Activated CD8-positive, alpha-beta memory T cell treated with anti-CD3 and anti-CD28 coated beads for 48 hours (primary cell): ENCODE data around the gene HCRTR1.
A peak's percentile ranks its signal among the peaks of the same experiment; 100 is the strongest.
"Not testable (repeated sequence)": the region's sequence is repeated elsewhere in the genome, so short reads cannot be mapped to it uniquely, and the experiment has no call there.

ENCODE experiments used
- DNase-seq, 3 experiments: peaks; one replicate each; pipeline ENCODE4 v3.0.0-alpha.2; 2020; ENCODE audit warnings: low read depth in 2 of 3, low spot score in 2 of 3

HCRTR1 gene

DNA sequence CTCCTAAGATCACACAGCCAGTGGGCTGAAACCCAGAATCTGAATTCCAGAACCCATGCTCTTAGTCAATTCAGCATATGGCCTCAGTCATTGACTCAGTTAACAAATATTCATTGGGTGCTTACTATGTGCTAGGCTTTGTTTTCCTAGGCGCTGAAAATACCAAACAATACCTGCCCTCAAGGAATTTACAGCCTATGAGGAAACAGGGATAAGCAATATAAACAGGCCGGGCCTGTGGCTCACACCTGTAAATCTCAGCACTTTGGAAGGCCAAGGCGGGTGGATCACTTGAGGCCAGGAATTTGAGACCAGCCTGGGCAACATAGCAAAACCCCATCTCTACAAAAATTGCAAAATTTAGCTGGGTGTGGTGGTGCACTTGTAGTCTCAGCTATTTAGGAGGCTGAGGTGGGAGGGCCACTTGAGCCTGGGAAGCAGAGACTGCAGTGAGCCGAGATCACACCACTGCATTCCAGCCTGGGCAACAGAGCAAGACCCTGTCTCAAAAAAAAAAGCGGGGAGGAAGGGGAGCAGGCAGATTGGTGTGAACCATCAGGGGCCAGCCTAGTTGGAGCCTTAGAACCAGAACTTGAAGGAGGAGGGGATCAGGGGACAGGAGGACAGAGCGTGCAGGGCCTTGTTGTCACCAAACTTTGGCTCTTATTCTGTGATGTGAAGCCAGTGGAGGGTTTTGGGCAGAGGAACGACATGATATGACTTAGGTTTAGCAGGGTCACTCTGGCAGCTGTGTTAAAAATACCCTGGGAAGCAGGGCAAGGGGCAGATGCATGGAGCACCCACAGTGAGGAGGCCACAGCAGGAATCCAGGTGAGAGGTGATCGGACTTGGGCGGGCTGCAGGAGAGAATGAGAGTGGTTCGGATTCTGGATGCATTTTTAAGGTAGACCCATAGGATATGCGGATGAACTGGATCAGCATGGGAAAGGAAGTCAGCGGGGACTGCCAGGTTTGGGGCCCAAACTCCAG lies 35.4 kb upstream of the HCRTR1 start:
- DNase-seq: no peak

DNA sequence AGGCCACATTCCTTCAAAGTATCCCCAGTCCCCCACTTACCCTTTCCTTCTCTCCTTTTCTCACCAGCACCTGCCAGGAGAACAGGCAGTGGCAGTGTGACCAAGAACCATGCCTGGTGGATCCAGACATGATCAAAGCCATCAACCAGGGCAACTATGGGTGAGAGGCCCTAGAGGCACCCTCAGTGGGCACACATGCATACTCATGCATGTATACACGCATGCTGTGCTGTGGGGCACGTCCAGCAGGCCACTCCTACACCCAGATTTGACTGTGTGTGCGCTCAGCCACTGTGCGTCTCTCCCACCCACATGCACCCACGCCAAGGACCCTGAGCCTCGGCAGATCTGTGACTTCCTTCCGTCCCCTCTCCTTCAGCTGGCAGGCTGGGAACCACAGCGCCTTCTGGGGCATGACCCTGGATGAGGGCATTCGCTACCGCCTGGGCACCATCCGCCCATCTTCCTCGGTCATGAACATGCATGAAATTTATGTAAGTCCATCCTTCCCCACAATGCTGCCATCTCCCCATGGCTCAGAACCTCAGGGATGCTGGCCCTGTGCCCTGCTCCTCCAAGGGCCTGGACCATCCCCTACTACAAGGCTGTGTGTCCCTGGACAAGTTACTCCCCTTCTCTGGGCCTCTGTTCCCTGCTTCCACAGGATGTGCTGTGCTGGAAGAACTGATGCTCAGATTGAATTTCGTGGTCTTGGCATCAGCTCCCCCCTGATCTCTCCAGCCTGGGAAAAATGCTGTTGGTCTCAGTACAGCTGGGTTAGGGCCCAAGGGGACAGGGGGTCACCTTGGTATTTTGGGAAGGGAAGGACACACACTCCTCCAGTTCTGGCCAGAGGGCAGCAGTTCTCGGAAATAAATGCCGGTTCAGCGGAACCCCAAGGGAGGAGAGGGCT lies 34.2 kb upstream of the HCRTR1 start:
- no peak for DNase-seq

DNA sequence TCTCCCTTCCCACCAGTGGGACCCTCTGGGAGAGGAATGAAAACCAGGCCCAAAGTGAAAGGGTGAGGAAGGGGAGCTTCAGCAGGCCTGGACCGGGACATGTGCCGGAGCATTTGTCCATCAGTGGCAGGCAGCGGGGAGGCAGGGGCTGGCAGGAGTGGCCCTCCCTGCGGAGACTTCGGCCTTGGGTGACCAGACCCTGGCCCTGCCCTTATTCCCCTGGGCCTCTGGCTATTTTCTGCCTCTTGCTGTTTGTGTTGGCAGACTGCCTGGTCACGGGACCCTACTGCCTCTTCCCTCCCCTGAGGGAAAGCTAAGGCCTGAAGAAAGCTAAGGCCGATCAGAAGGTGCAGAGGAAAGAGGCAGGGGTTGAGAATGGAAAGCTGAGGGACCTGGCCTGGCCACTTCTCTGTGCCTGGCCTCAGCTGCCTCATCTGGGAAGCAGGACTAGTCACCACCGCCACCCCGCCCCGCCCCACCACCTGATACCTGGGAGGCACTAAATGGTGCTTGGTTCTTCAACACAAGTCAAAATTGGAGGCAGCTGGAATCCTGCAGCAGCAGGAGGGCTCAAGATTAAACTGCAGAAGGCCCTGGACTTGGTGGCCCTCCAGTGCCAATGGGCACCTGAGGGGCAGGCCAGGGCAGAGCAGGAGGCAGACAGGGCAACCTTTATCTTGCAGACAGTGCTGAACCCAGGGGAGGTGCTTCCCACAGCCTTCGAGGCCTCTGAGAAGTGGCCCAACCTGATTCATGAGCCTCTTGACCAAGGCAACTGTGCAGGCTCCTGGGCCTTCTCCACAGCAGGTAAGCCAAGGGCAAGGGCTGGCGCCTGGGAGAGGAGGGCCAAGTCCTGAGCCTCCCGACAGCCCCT lies 33.3 kb upstream of the HCRTR1 start:
- DNase-seq: no peak

DNA sequence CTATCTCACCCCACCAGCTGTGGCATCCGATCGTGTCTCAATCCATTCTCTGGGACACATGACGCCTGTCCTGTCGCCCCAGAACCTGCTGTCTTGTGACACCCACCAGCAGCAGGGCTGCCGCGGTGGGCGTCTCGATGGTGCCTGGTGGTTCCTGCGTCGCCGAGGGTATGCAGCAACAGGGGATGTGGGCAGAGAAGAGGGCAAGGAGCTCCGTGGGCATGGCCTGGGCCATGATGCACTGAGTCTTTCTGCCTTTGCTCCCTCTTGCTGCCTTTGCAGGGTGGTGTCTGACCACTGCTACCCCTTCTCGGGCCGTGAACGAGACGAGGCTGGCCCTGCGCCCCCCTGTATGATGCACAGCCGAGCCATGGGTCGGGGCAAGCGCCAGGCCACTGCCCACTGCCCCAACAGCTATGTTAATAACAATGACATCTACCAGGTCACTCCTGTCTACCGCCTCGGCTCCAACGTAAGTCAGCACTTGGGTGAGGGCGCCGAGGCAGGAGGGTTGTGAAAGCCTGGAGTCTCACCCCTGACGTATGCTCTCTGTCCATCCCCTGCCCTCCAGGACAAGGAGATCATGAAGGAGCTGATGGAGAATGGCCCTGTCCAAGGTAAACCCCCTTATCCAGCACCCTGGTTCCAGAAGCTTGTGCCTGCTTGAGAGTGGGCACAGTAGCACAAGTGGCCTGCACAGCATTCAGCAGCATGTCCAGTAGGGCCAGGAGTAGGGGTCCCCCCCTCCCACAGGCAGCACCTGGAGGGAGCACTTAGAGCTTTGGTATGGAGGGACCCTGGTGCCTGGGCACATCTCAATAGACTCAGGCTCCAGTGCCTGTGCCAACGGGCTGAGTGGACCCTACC lies 32.4 kb upstream of the HCRTR1 start:
- DNase-seq: no peak

DNA sequence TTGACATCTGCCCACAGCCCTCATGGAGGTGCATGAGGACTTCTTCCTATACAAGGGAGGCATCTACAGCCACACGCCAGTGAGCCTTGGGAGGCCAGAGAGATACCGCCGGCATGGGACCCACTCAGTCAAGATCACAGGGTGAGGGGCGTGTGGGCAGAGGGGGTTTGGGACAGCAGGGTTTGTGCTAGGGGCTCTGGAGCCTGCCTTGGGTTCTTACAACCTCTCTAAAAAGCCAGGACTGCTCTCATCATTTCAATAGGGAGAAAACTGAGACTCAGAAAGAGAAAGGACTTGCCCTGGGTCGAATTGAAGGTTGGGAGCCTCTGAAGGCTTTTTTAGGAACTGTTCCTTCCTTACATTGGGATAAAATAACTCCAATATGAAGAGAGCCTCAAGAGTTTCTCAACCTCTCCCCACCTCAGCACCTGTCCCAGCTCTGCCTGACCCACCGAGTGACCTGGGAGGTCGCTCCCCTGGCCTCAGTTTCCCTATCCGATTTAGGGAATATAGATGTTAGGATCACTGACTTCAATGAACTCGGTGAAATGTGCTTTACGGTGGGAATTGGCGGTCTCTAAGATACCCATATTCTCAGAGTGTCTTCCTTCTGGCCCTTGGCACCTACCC lies 31.6 kb upstream of the HCRTR1 start:
- DNase-seq: no peak

DNA sequence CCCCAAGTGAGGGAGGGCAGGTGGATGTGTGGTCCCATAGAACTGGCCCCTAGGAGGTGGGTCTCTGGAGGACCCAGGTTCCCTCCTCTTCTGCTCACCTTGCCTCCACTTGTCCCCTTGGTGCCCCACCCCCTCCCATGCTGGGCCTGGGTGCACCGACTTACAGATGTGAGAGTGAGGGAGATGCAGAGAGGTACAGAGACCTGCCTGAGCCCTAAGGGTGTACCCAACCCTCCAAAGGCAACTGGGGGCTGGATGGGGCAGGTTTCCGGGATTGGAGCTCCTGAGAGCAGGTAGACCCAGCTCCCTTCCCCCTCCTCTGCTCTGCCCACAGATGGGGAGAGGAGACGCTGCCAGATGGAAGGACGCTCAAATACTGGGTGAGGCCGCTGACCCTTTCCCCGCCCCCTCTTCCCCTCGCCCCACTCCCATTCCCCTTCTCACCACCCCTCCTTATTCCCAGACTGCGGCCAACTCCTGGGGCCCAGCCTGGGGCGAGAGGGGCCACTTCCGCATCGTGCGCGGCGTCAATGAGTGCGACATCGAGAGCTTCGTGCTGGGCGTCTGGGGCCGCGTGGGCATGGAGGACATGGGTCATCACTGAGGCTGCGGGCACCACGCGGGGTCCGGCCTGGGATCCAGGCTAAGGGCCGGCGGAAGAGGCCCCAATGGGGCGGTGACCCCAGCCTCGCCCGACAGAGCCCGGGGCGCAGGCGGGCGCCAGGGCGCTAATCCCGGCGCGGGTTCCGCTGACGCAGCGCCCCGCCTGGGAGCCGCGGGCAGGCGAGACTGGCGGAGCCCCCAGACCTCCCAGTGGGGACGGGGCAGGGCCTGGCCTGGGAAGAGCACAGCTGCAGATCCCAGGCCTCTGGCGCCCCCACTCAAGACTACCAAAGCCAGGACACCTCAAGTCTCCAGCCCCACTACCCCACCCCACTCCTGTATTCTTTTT lies 30.8 kb upstream of the HCRTR1 start:
- no peak for DNase-seq

DNA sequence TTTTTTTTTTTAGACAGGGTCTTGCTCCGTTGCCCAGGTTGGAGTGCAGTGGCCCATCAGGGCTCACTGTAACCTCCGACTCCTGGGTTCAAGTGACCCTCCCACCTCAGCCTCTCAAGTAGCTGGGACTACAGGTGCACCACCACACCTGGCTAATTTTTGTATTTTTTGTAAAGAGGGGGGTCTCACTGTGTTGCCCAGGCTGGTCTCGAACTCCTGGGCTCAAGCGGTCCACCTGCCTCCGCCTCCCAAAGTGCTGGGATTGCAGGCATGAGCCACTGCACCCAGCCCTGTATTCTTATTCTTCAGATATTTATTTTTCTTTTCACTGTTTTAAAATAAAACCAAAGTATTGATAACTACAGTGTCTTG lies 30.2 kb upstream of the HCRTR1 start:
- not testable (repeated sequence) for DNase-seq

DNA sequence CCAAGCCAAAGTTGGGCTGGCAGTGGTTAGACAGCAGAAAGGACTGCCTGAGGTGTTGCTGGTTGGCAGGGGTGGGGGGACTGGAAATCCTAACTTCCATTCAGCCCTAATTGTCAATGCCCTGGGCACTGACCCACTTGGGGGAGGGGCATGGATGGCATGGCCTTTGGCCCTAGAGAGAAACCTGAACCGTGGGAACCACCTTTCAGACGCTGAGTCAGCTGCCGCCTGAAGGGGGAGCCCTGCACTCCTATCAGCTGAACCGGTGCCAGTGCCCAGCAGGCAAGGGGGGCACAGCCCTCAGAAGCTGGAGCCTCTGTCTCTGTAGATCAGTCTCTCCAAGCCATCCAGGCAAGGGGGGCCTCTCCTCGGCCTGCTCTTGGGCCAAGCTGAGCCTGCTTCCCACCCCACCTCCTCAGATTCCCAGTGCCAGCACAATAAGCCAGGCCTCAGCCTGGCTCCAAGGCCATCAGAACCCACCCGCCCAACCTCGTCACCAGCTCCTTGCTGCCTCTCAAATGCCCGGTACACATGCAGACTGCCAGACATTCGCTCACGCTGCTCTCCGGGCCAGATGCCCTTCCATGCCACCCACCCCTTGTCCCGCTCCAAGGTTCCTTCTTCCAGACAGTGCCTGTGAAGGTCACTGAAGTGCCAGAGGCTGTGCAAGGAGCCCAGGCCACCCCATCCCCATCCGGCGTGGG lies 29.6 kb upstream of the HCRTR1 start:
- DNase-seq: peak in 2 of 3 experiments; percentile 11 to 31

DNA sequence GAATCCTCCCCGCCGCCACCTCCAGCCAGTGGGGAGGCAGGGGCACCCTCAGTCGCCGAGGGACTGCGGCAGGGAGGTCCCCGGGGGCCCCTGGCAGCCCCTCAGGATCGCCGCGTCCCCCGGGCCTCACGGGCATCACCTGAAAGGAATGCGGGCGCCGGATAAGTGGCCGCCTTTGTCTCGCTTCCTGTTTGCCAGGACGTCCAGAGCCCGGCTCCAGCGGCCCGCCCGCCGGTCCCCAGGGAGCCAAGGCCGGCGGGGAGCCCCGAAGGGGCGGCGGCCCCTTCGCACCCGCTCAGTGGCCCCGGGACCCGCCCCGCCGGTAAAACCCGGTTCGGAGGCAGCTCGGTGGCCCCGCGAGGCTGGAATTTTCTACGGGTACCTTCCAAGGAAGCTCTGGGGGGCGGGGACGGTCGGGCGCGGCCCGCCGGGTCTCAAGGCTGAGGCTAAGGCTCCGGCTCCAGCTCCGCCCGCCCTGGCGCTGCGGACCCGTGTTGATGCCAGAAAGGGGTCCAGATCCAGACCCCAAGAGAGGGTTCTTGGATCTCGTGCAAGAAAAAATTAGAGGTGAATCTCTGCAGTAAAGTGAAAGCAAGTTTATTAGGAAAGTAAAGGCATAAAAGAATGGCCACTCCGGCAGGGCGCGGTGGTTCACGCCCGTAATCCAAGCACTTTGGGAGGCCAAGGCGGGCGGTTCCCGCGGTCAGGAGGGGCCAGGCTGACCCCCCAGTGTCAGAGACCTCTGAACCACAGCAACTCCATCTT lies 28.6 kb upstream of the HCRTR1 start:
- DNase-seq: no peak

DNA sequence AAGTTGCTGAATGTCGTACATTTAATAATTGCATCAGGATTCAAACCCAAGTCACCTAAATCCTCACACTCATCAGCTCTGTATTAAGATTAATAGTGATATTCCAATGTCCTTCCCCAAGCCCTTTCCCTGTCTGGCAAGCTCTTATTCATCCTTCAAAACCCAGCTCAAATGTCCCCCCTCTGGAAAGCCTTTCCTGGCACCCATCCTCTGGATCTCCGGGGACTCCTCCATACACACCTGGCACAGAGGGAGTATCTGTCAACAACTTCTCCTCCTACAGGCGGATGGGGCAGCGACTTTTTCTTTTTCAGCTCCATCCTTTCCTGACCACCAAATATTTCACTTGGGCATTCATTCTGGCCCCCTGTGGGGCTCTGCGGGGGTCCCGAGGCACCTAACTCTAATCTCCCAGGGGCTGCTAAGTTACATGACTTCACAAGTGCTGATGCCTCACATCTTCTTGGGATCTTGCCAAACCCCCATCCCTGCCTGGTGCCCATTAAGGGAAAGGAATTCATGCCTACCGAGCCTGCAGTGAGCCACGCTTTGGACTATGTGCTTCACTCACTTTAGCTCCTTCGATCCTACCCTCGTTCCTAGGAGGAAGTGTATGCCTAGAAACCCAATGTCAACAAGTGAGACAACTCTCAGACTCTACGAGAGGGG lies 25.9 kb upstream of the HCRTR1 start:
- DNase-seq: no peak

DNA sequence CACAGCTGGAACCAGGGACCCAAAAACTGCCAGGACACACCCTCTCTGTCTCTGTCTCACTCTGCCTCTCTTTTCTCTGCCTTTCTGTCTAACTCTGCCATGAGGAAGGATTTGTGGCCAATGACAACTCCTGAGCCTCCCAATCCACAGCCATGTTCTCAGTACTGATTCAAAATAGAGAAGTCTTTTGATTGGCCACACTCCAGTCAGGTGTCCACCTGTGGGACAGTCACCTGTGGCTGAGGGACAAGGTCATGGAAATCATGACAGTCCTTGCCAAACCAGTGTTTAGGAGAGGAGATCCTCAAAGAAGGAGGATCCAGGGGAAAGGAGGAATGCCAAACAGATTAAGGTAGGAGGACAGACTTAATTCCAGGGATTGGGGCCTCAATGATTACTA lies 25.4 kb upstream of the HCRTR1 start:
- no peak for DNase-seq

DNA sequence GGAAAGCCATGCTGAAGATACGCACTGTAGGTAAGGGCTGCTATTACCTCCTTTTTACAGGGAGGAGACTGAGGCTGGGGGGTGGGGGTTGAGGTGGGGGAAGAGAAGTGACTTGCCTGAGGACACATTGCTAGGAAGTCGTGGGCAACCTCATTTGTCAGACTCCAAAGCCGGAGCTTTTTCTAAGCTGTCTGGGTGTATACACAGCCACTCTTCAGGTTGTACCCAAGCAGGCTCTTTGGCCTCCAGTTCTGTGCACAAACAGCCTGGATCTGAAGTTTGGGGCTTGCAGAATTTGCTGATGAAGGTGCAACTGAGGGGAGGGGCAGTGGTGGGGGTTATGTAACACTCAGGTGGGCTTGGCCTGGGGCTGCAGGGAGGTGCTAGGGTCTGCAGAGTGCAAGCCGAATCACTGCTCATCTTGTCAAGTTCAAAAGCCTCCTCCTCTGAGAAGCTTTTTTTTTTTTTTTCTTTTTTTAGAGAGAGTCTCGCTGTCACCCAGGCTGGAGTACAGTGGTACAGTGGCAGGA lies 24.3 kb upstream of the HCRTR1 start:
- no peak for DNase-seq

DNA sequence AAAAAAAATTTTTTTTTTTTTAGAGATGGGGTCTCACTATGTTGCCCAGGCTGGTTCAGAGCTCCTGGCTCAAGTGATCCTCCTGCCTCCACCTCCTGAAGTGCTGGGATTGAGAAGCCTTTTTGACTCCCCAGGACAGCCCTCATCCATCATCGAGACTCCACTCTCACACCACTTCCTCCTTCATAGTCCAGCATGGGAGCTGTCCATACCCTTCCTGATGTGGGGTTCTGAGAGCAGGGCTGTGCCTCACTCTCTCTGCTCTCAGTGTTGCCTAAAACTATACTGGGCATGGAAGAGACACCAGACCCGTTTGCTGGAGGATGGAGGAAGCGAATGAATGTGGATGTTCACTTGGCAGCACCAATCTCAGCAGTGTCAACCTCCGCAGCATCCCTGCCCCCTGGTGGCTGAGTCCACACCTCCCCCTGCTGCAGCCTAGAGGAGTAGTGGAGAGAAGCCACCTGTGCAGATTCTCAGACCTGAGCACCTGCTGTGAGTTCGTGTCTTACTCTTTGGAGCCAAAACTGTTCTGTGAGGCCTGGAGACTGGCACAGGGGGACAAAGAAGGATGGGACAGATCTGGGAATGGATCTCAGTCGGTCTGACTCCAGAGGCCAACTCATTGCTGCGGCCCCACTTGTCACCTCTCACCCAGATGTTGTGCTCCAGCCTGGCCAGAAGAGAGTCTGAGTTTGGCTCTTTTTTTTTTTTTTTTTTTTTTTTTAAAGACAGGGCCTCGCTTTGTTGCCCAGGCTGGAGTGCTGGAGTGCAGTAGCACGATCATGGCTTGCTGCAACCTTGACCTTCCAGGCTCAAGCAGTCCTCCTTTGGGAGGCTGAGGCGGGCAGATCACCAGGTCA lies 23.5 kb upstream of the HCRTR1 start:
- peak; percentile 27 to 49 (median 41) for DNase-seq

DNA sequence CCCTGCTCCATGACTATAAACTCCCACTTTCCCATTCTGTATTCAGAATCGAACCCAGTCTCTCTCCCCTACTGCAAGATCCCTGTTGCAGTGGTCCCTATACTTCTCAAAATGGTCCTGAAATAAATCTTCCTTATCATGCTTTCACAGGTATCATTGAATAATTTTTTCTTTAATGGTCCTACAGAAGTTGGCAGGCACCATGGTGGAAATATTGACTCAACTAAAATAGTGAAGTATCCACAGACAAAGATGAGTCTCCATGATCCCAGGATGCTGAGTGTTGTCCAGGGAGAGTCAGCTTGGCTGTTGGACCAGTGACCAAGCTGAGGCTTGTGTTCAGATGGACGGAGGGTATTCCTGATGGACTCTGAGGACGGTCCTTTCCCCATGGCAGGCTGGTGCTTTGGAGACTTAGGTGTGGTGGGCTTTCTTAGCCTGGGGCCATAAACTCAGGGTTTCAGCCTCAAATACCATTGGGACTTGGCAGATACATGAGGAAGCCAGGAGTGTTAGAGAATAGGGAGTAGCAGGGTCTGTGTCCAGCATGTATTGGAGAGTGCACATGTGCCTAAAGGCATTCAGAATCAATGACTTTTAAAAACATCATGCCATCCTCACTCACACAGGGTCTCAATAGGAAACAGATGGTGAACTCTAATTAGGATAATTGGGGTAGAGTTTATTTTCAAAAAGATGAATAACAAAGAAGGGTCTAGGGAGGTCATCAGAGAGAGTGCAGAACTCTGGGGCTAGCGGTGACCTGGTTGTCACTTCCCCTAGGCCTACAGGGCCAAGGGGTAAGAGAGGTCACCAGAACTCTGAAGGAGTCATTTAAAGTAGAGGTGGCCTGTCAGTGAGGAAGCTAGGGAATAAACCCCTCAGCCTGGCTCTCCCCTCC lies 21.4 kb upstream of the HCRTR1 start:
- DNase-seq: no peak
